Small intestine (tissue), 7 donors: ENCODE data around the gene RECK. TPM values are rescaled to one million over a fixed set of nuclear protein-coding genes. Genes with fewer than 3 reads are reported as not detected.
A peak's percentile ranks its signal among the peaks of the same experiment; 100 is the strongest.

Experiments used
- DNase-seq, 2 donors: peaks; one replicate each; pipeline versions ENCODE4 v3.0.0 to v3.0.0-alpha.2; 2013
- FAIRE-seq: peaks from 2 replicates; lab custom pipeline; 2012; peaks lifted over from hg19 to GRCh38; lab: Jason Lieb, UNC
- H3K27ac ChIP-seq, 3 donors: one replicate each; pipeline ENCODE4 v1.5.1; 2013; ENCODE audit warnings: low read length in 2 of 3, mild to moderate bottlenecking in 2 of 3, control low read depth in 1 of 3, inconsistent platforms in 1 of 3, low read depth in 1 of 3, moderate library complexity in 1 of 3
- H3K27me3 ChIP-seq, 3 donors: one replicate each; pipeline ENCODE4 v1.6.1; 2013; ENCODE audit warnings: low read length in 3 of 3, inconsistent platforms in 1 of 3; ENCODE audit not compliant: control insufficient read depth in 3 of 3, insufficient read depth in 3 of 3
- H3K36me3 ChIP-seq, 3 donors: one replicate each; pipeline ENCODE4 v1.6.1; 2013; ENCODE audit warnings: low read length in 3 of 3, inconsistent platforms in 1 of 3, low read depth in 1 of 3, mild to moderate bottlenecking in 1 of 3, moderate library complexity in 1 of 3; ENCODE audit not compliant: control insufficient read depth in 3 of 3, insufficient read depth in 2 of 3
- H3K4me1 ChIP-seq, 3 donors: one replicate each; pipeline ENCODE4 v1.6.1; 2013; ENCODE audit warnings: low read length in 2 of 3, inconsistent platforms in 1 of 3, low read depth in 1 of 3, mild to moderate bottlenecking in 1 of 3, moderate library complexity in 1 of 3; ENCODE audit not compliant: control insufficient read depth in 3 of 3, insufficient read depth in 2 of 3
- H3K4me3 ChIP-seq, 3 donors: one replicate each; pipeline ENCODE4 v1.5.1; 2013; ENCODE audit warnings: low read length in 3 of 3, control low read depth in 1 of 3, inconsistent platforms in 1 of 3, low read depth in 1 of 3, mild to moderate bottlenecking in 1 of 3, moderate library complexity in 1 of 3
- H3K9me3 ChIP-seq, 2 donors: one replicate each; pipeline ENCODE4 v1.6.1; 2013; ENCODE audit warnings: low read depth in 1 of 2, low read length in 1 of 2; ENCODE audit not compliant: control insufficient read depth in 2 of 2, insufficient read depth in 1 of 2
- WGBS, 3 donors: extraction: QIAGEN DNeasy Blood & Tissue Kit; methylation state at CpG; one replicate each; pipeline ENCODE4 v1.1.7; 2013; 5-methylcytosine and 5-hydroxymethylcytosine counted together
- polyA plus RNA-seq, 4 donors: library from polyadenylated mRNA; stranded (reverse) in 3 of 4; unstranded in 1 of 4; fragments of 200-250 nt in 3 of 4; fragments of 120-200 nt in 1 of 4; gene quantifications; one replicate each; pipeline versions ENCODE4 v1.2.1 to v1.2.3, GENCODE V29; 2013
- donor health status: healthy with polysubstance abuse.
- donor health status: control.
- donor health status: control.
- donor health status: Bipolar disorder and iron deficiency.
- donor health status: healthy.

Gene RECK
- polyA plus RNA-seq, 4 donors: 0.81 to 5.0 (median 4.7) TPM; not detected in 1

DNA sequence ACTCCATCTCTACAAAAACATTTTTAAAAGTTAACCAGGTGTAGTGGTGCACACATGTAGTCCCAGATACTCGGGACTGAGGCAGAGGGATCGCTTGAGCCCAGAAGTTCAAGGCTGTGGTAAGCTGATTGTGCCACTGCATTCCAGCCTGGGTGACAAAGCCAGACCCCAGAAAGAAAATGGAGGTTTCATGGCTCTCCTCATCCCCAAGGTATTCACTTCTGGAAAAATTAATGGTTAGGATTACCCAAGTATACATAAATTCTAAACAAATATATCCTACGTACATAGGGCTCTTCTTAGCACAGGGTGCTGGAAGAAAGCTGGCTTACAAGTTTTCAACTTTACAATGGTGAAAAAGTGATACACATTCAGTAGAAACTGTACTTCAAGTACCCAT is 18.6 kb upstream of the RECK start:
- DNase-seq (no peak), FAIRE-seq (no peak)
- H3K27ac ChIP-seq: no peak overlapping the region
- no peak overlapping the region for H3K4me3 ChIP-seq
- no peaks in the 10 kb centered on the region for H3K4me1 ChIP-seq
- 91 to 92% (median 92%) methylated on average over 3 of the region's 3 CpGs for WGBS, 3 donors
- no peaks in the 10 kb centered on the region for H3K36me3 ChIP-seq
- no peaks in the 10 kb centered on the region for H3K27me3 ChIP-seq
- no peaks in the 10 kb centered on the region for H3K9me3 ChIP-seq

DNA sequence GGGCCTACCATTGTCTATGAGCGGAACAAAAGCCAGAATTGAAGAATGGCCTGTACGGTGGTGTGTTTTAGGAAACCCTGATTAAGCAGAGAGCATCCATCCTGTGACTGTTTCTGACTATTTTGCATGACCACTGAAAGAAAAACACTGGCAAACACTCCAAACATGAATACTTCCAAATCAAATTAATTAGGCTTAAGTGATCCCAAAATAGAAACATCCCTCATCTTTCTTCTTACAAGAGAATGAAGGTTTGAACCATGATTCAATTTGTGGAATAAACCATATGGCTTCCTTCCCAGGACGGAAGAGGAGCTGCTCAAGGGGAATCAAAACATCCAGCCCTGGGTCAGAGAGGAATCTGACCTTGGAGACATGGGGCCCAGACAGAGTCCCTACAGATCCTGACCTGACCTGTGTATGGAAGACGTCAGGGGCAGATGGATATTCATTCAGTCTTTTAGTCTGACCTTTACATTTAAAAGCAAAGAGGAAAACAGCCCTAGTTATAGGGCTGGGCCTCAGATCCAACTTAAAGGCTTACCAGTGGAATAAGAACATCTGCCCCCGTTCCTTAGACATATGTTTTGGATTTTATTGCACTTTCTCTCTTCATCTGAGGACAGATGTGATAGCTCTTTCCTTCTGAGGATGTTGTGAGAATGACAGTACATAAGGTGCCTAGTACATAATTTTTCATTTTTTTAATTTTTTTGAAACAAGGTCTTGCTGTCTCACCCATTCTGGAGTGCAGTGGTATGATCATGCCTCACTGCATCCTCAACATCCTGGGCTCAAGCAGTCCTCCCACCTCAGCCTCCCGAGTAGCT is 17.6 kb upstream of the RECK start:
- H3K27ac ChIP-seq: no peak overlapping the region
- 71 to 81% (median 79%) methylated on average over 6 of the region's 6 CpGs for WGBS, 3 donors
- FAIRE-seq (no peak), DNase-seq (no peak)
- no peaks in the 10 kb centered on the region for H3K4me1 ChIP-seq
- H3K36me3 ChIP-seq: no peaks in the 10 kb centered on the region
- no peaks in the 10 kb centered on the region for H3K27me3 ChIP-seq
- no peaks in the 10 kb centered on the region for H3K9me3 ChIP-seq
- H3K4me3 ChIP-seq: no peak overlapping the region

GRCh38 chr9:36021968-36022367 is 14.7 kb upstream of the RECK start:
- Histone ChIP-seq H3K4me3 (no peak overlapping the region), H3K9me3 (no peaks in the 10 kb centered on the region), H3K36me3 (no peaks in the 10 kb centered on the region), H3K27ac (no peak overlapping the region), H3K27me3 (no peaks in the 10 kb centered on the region), H3K4me1 (no peaks in the 10 kb centered on the region)
- 76 to 92% (median 86%) methylated on average over 1 of the region's 1 CpG for WGBS, 3 donors
- FAIRE-seq: no peak
- no peak for DNase-seq

DNA sequence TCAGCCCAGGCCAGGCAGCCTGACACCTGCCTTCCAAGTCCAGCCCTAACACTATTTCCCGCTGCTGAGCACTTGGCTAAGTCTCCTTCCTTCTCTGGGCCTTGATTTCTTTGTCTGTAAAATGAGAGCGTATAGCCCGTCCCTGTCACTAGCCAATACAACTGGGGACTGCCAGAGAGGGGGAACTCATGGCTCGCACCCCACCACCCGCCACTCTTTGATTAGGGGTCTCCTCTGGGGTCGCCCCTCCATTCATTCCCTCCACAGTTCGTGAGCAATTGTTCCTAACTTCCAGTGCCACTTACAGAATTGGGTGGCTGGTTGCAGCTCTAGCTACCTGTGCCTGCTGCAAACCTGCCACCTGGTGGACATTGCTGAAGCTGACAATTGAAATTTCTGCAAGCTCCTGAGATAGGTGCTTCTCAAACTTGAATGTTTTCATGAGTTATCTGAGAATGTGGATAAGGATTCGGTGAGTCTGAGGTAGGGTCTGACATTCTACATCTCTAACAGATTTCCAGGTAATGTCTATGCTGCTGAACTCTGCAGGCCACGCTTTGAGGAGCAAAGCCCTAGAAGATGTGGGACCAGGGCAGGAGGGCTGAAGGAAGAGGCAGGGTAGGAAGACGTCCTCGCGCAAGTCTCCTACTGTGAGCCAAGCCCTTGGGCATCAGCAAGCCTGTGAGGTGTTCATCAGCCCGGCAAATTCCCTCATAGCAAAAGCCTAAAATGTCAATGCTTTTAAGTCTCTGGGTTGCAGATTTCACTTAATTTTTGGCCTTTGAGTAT is 13.3 kb upstream of the RECK start:
- no peak for FAIRE-seq
- no peaks in the 10 kb centered on the region for H3K27me3 ChIP-seq
- no peaks in the 10 kb centered on the region for H3K36me3 ChIP-seq
- H3K9me3 ChIP-seq: no peaks in the 10 kb centered on the region
- no peak overlapping the region for H3K4me3 ChIP-seq
- WGBS, 3 donors: 43 to 49% (median 44%) methylated on average over 13 of the region's 13 CpGs
- DNase-seq: peak; percentile 73 to 82
- no peaks in the 10 kb centered on the region for H3K4me1 ChIP-seq
- H3K27ac ChIP-seq: no peak overlapping the region

DNA sequence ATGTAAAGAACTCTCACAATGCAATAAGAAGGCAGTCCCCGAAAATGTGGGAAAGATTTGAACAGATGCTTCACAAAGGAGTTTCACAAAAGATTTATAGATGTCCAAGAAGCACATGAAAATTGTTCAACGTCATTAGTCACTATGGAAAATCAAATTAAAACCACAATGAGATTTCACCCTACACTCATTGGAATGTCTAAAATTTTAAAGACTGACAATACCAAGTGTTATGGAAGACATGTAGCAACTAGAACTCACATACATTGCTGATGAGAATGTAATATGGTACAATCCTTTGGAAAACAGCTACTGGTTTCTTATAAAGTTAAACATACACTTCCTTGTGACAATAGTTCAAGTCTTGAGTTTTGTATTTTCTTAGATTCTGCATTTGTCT is 11.0 kb upstream of the RECK start:
- DNase-seq (no peak), FAIRE-seq (no peak)
- Histone ChIP-seq H3K4me3 (no peak overlapping the region), H3K27me3 (no peaks in the 10 kb centered on the region), H3K36me3 (no peaks in the 10 kb centered on the region), H3K27ac (no peak overlapping the region), H3K9me3 (no peaks in the 10 kb centered on the region), H3K4me1 (no peaks in the 10 kb centered on the region)
- 68 to 80% (median 80%) methylated on average over 2 of the region's 2 CpGs for WGBS, 3 donors

- FAIRE-seq (no peak), DNase-seq (no peak)
- H3K36me3 ChIP-seq: no peaks in the 10 kb centered on the region
- H3K9me3 ChIP-seq: no peaks in the 10 kb centered on the region
- WGBS, 3 donors: 81 to 93% (median 84%) methylated on average over 1 of the region's 1 CpG
- H3K27ac ChIP-seq: no peak overlapping the region
- peaks cover 0 to 9% (median 0%) of the 10 kb centered on the region in 3 donors for H3K27me3 ChIP-seq
- H3K4me3 ChIP-seq: no peak overlapping the region
- no peaks in the 10 kb centered on the region for H3K4me1 ChIP-seq
Measured at GRCh38 chr9:36029202-36029601, 7.5 kb upstream of the RECK start.

- Histone ChIP-seq H3K27me3 (peaks cover 0 to 11% (median 0%) of the 10 kb centered on the region in 3 donors), H3K27ac (no peak overlapping the region), H3K4me1 (no peaks in the 10 kb centered on the region), H3K36me3 (no peaks in the 10 kb centered on the region), H3K9me3 (no peaks in the 10 kb centered on the region), H3K4me3 (no peak overlapping the region)
- DNase-seq: no peak
- WGBS, 3 donors: 58 to 73% (median 69%) methylated on average over 3 of the region's 3 CpGs
- no peak for FAIRE-seq
Measured at GRCh38 chr9:36029765-36030528, 6.8 kb upstream of the RECK start.

GRCh38 chr9:36030871-36031270 is 5.8 kb upstream of the RECK start:
- DNase-seq (no peak), FAIRE-seq (no peak)
- Histone ChIP-seq H3K4me1 (no peaks in the 10 kb centered on the region), H3K27ac (no peak overlapping the region), H3K36me3 (no peaks in the 10 kb centered on the region), H3K4me3 (no peak overlapping the region), H3K27me3 (peaks cover 0 to 14% (median 0%) of the 10 kb centered on the region in 3 donors), H3K9me3 (no peaks in the 10 kb centered on the region)
- WGBS, 3 donors: 85 to 90% (median 87%) methylated on average over 3 of the region's 3 CpGs
